Stimulated activated CD8-positive, alpha-beta memory T cell treated with anti-CD3 and anti-CD28 coated beads, Interleukin-4, amount 100 ng/mL, for 4 hours (primary cell): ENCODE results near the gene EXOC7.
"Not testable (repeated sequence)": the region's sequence is repeated elsewhere in the genome, so short reads cannot be mapped to it uniquely, and the experiment has no call there.

Experiments
- DNase-seq, 2 donors: peaks; one replicate each; pipeline ENCODE4 v3.0.0-alpha.2; 2020; ENCODE audit warnings: low read depth in 2 of 2, low spot score in 1 of 2

The EXOC7 gene

GRCh38 chr17:76075364-76076145, 28.0 kb downstream of the EXOC7 start:
- no peak for DNase-seq

- no peak for DNase-seq
These were observed 28.9 kb downstream of the EXOC7 start, which contains the start of gene GALR2 for GRCh38 chr17:76074390-76075363. TSS of gene GALR2 (plus strand) at chr17:76074781. CDS start at chr17:76074884, 103 bp downstream.

GRCh38 chr17:76072148-76072858, 31.3 kb downstream of the EXOC7 start, which contains the start of gene SRP68:
TSS of gene SRP68 (minus strand) at chr17:76072517. CDS start at chr17:76072491, 26 bp downstream.
- DNase-seq = peak; percentile 60 to 73

GRCh38 chr17:76071531-76072147, 31.9 kb downstream of the EXOC7 start:
- DNase-seq = no peak

- DNase-seq = no peak
These were observed 37.8 kb downstream of the EXOC7 start for GRCh38 chr17:76065775-76066174.

GRCh38 chr17:76063875-76064546, 39.6 kb downstream of the EXOC7 start:
- no peak for DNase-seq

GRCh38 chr17:76058264-76058663, 45.3 kb downstream of the EXOC7 start:
- not testable (repeated sequence) for DNase-seq

GRCh38 chr17:76056882-76057281, 46.7 kb downstream of the EXOC7 start:
- DNase-seq = no peak

GRCh38 chr17:76054112-76054476, 49.5 kb downstream of the EXOC7 start:
- DNase-seq = no peak

GRCh38 chr17:76053246-76054111, 50.1 kb downstream of the EXOC7 start:
- no peak for DNase-seq

GRCh38 chr17:76051561-76051960, 52.0 kb downstream of the EXOC7 start:
- no peak for DNase-seq

GRCh38 chr17:76050538-76051467, 52.8 kb downstream of the EXOC7 start:
- no peak for DNase-seq

GRCh38 chr17:76049836-76050537, 53.6 kb downstream of the EXOC7 start:
- no peak for DNase-seq

GRCh38 chr17:76049239-76049638, 54.3 kb downstream of the EXOC7 start:
- DNase-seq = no peak

- DNase-seq = no peak
These were observed 54.9 kb downstream of the EXOC7 start for GRCh38 chr17:76048711-76049110.

GRCh38 chr17:76048025-76048605, 55.5 kb downstream of the EXOC7 start:
- DNase-seq = no peak

- no peak for DNase-seq
These were observed 57.5 kb downstream of the EXOC7 start for GRCh38 chr17:76046064-76046463.
